IPS-NIHi7 (cell line): Measurements from ENCODE around the gene CYP26B1.

ENCODE experiments used
- DNase-seq: peaks from one replicate; pipeline ENCODE4 v3.0.0; 2012; ENCODE audit warnings: mixed read lengths; ENCODE audit errors: extremely low spot score

The CYP26B1 gene

GRCh38 chr2:72154386-72154975 is 6.8 kb upstream of the CYP26B1 start:
- DNase-seq, result no peak

DNA sequence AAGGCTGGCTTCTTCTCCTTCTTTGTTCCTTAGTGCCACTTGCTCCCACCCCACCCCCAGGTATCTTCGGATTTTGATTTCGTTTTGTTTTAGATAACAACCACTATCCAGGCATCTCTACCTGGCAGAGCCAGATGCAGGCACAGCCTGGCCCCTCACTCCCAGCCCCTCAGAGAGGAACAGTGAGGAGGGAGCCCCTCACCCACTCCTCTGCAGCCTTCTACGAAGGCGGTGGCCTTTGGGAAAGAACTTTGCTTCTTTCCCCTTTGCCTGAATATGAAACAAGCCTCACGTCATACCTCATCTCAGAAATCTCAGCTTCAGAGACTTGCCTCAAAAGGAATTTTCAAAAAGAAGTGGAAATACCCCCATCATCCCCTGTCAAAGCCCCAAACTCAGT is 6.3 kb upstream of the CYP26B1 start:
- DNase-seq, result no peak

DNA sequence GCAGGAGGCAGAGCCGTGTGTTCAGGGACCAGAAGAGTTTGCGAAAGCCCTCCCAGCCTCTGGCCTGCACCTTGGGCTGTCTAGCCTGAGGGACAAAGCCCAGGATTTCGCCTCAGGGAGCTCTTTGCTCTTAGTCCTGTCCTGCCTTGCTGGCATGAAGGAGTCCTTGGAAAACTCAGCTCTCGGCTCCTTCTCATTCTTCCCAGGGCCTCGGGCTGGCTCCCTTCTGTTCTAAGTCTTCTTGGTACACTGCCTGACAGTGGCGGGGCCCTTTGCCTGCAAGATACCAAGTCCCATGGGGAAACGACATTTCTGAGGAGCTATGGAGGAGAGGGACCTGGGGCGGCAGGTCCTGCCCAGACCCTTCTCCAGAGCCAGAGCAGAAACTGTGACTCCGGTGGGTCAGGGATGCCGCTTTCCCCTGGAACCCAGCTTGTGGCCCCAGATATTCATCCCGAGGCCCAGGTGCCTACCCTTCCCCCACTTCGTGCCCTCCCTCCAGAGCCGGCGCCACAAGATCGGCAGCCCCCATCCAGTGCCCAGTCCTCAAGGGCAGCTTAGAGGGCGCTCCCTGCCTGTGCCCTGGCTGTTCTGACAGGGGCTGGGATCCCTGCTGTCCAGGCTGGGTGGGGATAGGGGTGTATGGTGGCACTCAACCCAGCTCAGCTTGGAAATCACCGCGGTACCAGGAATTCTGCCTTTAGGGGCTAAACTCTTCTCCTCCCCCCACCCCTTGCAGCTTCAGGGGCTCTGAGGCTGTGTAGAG is 5.5 kb upstream of the CYP26B1 start:
- no peak for DNase-seq

GRCh38 chr2:72150861-72151356 is 3.2 kb upstream of the CYP26B1 start:
- DNase-seq, result no peak

- peak; percentile 83 for DNase-seq
Measured at GRCh38 chr2:72150157-72150860, 2.6 kb upstream of the CYP26B1 start.

GRCh38 chr2:72149556-72150156 is 2.0 kb upstream of the CYP26B1 start:
- DNase-seq, result no peak

DNA sequence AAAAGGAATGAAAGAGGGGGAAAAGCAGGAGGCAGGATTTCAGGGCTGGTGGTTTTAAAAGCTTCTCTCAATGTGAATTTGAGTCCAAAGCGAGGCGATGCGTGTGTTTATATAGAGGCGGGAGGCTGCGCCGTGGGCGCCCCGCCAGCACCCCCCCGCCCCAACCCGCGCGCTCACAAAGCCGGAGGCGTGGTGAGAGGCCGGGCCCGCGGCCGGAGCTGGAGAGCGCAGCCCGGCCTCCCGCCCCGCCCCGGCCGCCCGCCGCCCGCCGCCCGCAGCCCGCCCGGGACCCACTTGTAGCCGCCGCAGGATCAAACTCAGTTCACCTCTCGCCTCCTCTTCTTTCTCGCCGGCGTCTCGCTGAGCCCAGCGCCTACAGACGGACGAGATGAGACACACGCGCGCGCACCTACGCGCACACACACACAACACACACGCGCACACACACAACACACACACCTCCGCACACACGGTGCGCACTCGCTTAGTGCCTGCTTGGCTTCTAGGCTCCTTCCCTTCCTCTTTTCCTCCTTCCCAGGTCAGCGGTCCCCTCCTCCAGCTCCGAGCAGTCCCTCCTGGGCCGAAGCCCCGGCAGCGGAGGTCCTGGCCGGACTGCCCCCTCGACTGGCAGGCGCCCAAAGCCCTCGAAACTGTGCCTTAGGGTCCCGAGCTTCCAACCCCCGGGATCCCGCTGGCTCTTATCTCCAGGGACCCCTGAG is 1.3 kb upstream of the CYP26B1 start:
- DNase-seq, result no peak

DNA sequence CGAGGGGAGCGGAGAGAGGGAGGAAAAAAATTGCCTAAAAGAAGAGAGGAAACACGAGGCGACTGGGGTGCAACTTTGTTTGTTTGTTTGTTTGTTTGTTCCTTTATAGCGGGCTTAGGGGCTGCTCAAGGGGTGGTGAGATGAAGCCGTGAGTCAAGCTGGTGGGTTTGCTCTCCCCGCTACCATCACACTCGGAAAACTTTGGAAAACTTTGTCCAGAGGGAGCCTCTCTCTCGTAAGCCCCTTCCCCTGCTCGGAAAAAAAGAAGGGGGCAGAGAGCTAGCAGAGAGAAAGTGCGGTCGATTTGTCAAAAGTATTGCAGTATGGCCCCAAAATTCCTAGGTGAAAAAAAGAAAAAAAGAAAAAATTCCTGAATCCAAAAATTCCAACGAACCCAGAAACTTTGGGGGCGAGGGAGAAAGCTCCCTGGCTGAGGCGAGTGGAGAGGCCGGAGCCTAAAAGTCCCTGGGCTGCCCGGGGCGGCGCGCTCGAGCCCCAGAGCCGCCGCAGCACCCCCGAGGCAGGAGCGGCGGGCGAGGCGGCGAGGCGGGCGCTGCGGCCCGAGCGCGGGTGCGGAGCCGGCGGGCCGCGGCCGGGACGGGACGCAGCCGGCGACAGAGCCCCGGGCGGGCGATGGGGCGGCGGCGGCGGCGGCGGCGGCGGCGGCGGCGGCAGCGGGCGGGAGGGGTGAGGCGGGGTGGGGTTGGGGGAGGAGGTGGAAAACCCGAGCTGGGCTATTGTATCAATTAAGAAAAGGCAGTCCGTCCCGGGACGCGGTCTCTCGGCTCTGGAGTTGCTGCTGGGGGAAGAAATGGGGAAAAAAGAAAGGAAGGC is 558 bp upstream of the CYP26B1 start:
- DNase-seq, result no peak

DNA sequence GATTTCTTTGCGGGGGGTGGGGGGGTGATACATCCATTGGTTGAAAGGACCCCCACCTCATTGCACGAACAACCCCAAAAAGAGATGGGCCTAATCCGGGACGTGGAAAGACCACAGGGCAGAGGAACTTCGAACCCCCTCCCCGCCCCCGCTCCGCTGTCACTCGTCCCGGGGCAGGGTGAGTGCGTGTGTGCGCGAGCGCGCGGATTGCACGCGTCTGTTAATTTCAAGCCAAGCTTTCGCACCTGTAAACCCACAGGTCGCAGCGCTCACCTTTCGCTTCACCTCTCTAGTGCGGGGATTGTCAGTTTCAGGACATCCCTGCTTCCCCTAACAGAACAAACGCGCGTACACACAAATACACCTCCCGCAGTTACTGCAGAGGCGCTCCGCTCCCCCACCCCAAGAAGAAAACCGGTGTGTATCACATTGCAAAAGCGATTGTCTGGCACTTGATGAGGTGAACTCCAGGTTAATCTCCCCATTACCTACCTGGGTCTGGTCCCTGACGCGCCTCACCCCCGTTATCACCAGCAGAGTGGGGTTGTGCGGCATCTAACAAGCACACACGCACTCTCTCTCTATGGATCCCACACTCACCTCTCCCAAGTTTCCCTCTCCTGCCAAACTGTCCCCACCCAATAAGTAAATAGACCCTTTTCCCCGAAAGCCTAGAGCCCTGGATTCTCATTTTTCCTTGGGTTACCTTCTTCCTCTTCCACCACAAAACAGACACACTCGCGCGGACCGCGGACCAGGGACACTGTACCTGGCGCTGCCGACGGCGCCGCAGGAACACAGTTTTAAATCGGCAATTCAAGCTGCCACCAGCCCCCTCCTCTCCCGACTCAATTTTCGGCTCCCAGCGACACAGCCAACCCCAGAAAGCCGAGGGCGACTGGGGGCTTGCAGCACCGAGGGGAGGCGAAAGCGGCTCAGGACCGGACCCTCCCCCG is 1.0 kb downstream of the CYP26B1 start:
- no peak for DNase-seq

DNA sequence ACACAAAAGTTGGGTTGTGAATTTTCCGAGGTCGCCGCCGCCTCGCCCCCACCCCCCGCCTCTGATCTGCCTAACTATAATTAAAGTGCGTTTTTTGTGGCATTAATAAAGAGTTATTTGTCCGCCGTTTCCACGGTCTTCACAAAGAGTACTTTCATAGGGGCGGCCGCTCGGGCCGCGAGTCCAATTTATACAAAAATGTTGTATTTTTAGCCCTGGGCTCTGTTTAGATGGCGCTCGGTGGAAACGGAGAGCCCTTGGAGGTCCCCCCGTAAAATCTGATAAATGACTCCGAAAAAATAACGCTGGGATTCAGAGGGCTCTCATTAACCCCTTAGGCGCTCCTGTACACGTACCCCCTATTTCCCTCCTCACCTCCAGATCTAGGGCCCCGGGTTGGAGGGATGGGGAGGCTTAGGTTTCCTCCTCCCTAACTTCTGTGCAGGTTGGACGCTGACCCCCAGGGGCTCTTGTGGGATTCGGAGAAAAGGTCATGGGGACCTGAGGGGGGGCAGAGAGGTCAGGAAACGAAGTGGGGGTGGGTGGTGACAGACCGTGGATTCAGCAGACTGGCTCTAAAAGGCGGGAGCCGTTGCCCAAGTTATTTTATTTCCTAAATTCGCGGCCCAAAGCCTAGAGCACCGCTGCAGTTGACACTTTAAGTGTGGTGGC is 1.9 kb downstream of the CYP26B1 start:
- no peak for DNase-seq

DNA sequence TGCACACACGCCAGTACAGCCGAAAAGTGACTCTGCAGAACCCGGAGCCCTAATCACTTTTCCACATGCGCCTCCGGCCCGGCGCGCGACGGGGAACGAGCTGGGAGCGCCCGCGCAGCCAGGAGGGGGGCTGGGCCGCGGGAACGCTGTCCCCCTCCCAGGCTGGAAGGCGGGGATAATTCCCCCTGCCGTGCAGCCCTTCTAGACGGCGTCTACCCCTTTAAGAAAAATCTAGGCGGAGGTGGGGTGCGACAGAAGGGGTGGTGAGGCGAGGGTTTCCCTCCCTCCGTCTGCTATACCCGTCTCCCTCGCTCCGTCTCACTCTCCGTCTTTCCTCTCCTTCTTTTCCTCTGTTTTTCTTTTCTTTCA is 2.4 kb downstream of the CYP26B1 start:
- peak; percentile 80 for DNase-seq

- peak; percentile 88 for DNase-seq
Measured at GRCh38 chr2:72144632-72145288, 2.9 kb downstream of the CYP26B1 start.

- DNase-seq, result no peak
Measured at GRCh38 chr2:72144274-72144631, 3.4 kb downstream of the CYP26B1 start.

DNA sequence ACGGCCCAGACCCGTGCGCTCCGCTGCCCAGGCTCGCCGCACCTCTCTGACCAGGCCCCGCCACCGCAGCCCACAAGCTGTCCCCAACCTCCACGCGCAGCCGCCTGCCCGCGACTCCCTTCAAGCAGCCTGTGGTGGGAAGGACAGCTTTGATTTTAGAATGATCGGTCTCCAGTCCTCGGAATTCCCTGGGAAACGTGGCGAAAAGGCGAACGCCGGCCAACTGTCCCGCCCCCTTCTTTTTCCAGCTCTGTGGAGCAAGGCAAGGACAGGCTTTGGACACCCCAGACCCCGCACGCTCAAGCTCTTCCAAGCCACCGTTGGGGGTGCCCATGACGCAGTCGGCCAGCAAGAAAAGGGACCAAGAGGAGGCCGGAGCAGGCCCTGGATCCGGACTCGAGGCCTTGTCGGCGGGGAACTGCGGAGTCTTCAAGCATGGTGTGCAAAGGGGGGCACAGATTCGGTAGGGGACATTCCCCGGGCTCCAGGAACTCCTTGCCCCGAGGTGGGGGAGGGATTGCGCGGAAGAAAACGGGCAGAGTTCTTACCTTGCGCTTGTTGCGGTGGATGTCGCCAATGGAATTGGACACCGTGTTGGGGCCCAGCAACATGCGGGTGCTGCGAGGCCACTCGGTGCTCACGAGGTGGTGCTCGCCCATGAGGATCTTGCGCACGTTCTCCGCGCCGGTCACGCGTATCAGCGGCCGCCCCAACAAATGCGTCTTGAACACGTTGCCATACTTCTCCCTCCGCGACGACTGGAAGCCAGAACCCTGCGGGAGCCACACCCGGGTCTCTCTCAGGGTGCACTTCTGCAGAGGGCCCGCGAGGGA is 4.0 kb downstream of the CYP26B1 start:
- no peak for DNase-seq

GRCh38 chr2:72142570-72143440 is 4.9 kb downstream of the CYP26B1 start:
- DNase-seq, result peak; percentile 59

- DNase-seq, result no peak
Measured at GRCh38 chr2:72141881-72142451, 5.7 kb downstream of the CYP26B1 start.
